Pons (tissue), 1 donor: Measurements from ENCODE around the gene MACROD2.
A peak's percentile ranks its signal among the peaks of the same experiment; 100 is the strongest.
"Not testable (repeated sequence)": the region's sequence is repeated elsewhere in the genome, so short reads cannot be mapped to it uniquely, and the experiment has no call there.

ENCODE experiments used
- DNase-seq: peaks from one replicate; pipeline ENCODE4 v3.0.0-alpha.2; 2016; ENCODE audit warnings: low spot score

MACROD2 gene

GRCh38 chr20:15977758-15978157, 1982.4 kb downstream of the MACROD2 start:
- no peak for DNase-seq

- DNase-seq, result not testable (repeated sequence)
Measured at GRCh38 chr20:15985494-15986368, 1990.4 kb downstream of the MACROD2 start.

- no peak for DNase-seq
Measured at GRCh38 chr20:15986690-15987089, 1991.4 kb downstream of the MACROD2 start.

GRCh38 chr20:15991279-15991678, 1996.0 kb downstream of the MACROD2 start:
- DNase-seq, result no peak

- no peak for DNase-seq
Measured at GRCh38 chr20:15992564-15992963, 1997.2 kb downstream of the MACROD2 start.

GRCh38 chr20:16000112-16000511, 2004.8 kb downstream of the MACROD2 start:
- no peak for DNase-seq

GRCh38 chr20:16001286-16001685, 2006.0 kb downstream of the MACROD2 start:
- no peak for DNase-seq

- no peak for DNase-seq
Measured at GRCh38 chr20:16003310-16003709, 2008.0 kb downstream of the MACROD2 start.

GRCh38 chr20:16004108-16004854, 2009.0 kb downstream of the MACROD2 start:
- DNase-seq, result no peak

- DNase-seq, result no peak
Measured at GRCh38 chr20:16005021-16005914, 2010.0 kb downstream of the MACROD2 start.

- DNase-seq, result no peak
Measured at GRCh38 chr20:16005915-16006493, 2010.7 kb downstream of the MACROD2 start.

- DNase-seq, result no peak
Measured at GRCh38 chr20:16007164-16007563, 2011.8 kb downstream of the MACROD2 start.

- no peak for DNase-seq
Measured at GRCh38 chr20:16007962-16008361, 2012.6 kb downstream of the MACROD2 start.

GRCh38 chr20:16011056-16011455, 2015.7 kb downstream of the MACROD2 start:
- DNase-seq, result peak; percentile 56

- DNase-seq, result no peak
Measured at GRCh38 chr20:16011519-16011918, 2016.2 kb downstream of the MACROD2 start.

GRCh38 chr20:16012934-16013333, 2017.6 kb downstream of the MACROD2 start:
- DNase-seq, result not testable (repeated sequence)

- DNase-seq, result no peak
Measured at GRCh38 chr20:16013631-16014030, 2018.3 kb downstream of the MACROD2 start.

GRCh38 chr20:16014436-16014835, 2019.1 kb downstream of the MACROD2 start:
- DNase-seq, result peak; percentile 18

- no peak for DNase-seq
Measured at GRCh38 chr20:16017656-16018055, 2022.3 kb downstream of the MACROD2 start.

GRCh38 chr20:16018881-16019280, 2023.6 kb downstream of the MACROD2 start:
- DNase-seq, result no peak

- DNase-seq, result no peak
Measured at GRCh38 chr20:16020971-16021370, 2025.7 kb downstream of the MACROD2 start.

- DNase-seq, result no peak
Measured at GRCh38 chr20:16025084-16025483, 2029.8 kb downstream of the MACROD2 start.
